ENCODE results near the gene NOSTRIN. TPM values are rescaled to one million over a fixed set of nuclear protein-coding genes. Genes with fewer than 3 reads are reported as not detected.

NOSTRIN gene
- total RNA-seq, 1 experiment from 2014 or later = 3.1 TPM

DNA sequence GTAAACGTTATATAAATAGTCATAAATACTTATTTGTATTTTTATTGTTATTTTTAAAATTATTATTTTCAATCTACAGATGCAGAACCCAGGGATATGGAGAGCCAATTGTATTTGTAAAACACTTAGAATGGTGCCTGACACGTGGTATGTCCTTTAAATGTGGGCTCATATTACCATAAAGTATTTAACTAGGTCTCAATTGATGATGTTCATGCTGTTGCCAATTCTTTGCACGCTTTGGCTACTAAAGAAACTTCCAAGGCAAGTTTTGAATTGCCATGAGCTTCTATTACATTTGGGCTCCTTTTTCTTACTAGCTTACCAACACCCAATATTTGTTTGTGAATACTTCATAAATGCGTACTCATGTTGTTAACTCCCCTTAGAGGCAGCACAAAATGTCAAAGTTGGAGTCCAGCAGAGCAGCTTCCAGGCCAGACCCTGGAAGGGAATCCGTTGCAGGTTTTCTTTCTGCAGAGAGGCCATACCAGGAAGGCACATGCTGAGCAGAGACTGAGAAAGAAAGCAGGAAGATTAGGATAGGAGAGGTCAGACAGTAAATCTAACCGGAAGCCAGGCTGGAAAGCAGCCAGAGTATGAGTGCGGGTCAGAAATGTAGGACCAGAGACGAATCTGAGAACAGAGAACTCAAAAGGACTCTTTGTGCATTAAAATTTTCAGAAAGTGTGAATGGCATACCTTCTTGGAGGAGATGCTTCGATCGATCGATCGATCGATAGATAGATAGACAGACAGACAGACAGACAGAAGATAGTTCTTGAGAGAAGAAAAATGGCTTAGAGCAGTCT is 4.2 kb upstream of the NOSTRIN start:
- Histone ChIP-seq H3K36me3 (ENCODE audit: control insufficient read depth in 1 of 2, insufficient read depth in 2 of 2, low read length in 2 of 2) (no peaks in the 10 kb centered on the region), H3K4me1 (ENCODE audit: control insufficient read depth in 1 of 2, insufficient read depth in 2 of 2, low read length in 2 of 2) (peaks cover 5 to 15% of the 10 kb centered on the region in 2 experiments; a peak in 2 of 4 replicates), H3K9me3 (ENCODE audit: control insufficient read depth in 1 of 2, insufficient read depth in 1 of 2, low read depth in 1 of 2, low read length in 2 of 2) (no peaks in the 10 kb centered on the region), H3K79me2 (ENCODE audit: insufficient read depth, low read length) (no peaks in the 10 kb centered on the region), H3K4me2 (ENCODE audit: low read length) (no peak overlapping the region), H2AFZ (ENCODE audit: low read depth, low read length, poor library complexity, severe bottlenecking) (no peak overlapping the region), H3K27me3 (ENCODE audit: insufficient read depth, low read length) (no peaks in the 10 kb centered on the region), H3K27ac (ENCODE audit: low read depth, low read length) (no peak overlapping the region), H3K9me2 (ENCODE audit: insufficient read depth) (no peaks in the 10 kb centered on the region), H4K20me1 (ENCODE audit: insufficient read depth) (no peaks in the 10 kb centered on the region), H3K9ac (ENCODE audit: low read length) (no peak overlapping the region), H3K4me3 (replicated peaks in 1 of 2; ENCODE audit: low read depth in 1 of 2, low read length in 2 of 2) (no peak overlapping the region)
- ATAC-seq = no peak
- BruUV-seq (replicated peaks) = no TSS peak
- CTCF ChIA-PET = no interaction called here
- intact Hi-C loops (cut with micrococcal nuclease) = no loop called here
- POLR2A ChIA-PET = no interaction called here
- DNase-seq (ENCODE audit: low read depth, low spot score) = no peak
- RAD21 ChIA-PET (ENCODE audit: low non-redundant PET in 1 of 2, low total read pairs in 2 of 2, uncharacterized antibody in 2 of 2, unreplicated experiment in 2 of 2) = no interaction called here
- TF ChIP-seq, protein P1, sequence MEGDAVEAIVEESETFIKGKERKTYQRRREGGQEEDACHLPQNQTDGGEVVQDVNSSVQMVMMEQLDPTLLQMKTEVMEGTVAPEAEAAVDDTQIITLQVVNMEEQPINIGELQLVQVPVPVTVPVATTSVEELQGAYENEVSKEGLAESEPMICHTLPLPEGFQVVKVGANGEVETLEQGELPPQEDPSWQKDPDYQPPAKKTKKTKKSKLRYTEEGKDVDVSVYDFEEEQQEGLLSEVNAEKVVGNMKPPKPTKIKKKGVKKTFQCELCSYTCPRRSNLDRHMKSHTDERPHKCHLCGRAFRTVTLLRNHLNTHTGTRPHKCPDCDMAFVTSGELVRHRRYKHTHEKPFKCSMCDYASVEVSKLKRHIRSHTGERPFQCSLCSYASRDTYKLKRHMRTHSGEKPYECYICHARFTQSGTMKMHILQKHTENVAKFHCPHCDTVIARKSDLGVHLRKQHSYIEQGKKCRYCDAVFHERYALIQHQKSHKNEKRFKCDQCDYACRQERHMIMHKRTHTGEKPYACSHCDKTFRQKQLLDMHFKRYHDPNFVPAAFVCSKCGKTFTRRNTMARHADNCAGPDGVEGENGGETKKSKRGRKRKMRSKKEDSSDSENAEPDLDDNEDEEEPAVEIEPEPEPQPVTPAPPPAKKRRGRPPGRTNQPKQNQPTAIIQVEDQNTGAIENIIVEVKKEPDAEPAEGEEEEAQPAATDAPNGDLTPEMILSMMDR (IDR thresholded peaks at IDR 0.05 in 2 of 3, conservative IDR thresholded peaks at IDR 0.05 in 1 of 3; ENCODE audit: borderline replicate concordance in 1 of 3, insufficient read depth in 1 of 3, low read depth in 2 of 3, low read length in 2 of 3) = no peak
- TF ChIP-seq TCF7L2 (IDR thresholded peaks at IDR 0.05; ENCODE audit: borderline replicate concordance, extremely low read depth, insufficient read depth, insufficient read length) (no peak), CEBPB (IDR thresholded peaks at IDR 0.05; ENCODE audit: low read depth) (no peak), SP1 (IDR thresholded peaks at IDR 0.05; ENCODE audit: low read depth) (no peak), EZH2 (IDR thresholded peaks at IDR 0.05) (no peak), POLR2AphosphoS5 (IDR thresholded peaks at IDR 0.05; ENCODE audit: low read depth, low read length) (no peak), ELF1 (IDR thresholded peaks at IDR 0.05; ENCODE audit: borderline replicate concordance, low read depth) (no peak), EZH2phosphoT487 (IDR thresholded peaks at IDR 0.05; ENCODE audit: borderline replicate concordance) (no peak), FOSL1 (IDR thresholded peaks at IDR 0.05; ENCODE audit: low read depth) (no peak), JUND (IDR thresholded peaks at IDR 0.05) (no peak), SRF (IDR thresholded peaks at IDR 0.05; ENCODE audit: low read depth) (no peak)

Data from HCT116 (cell line).